ENCODE results near the gene OSBPL2. TPM values are rescaled to one million over a fixed set of nuclear protein-coding genes. Genes with fewer than 3 reads are reported as not detected.

Gene OSBPL2
- total RNA-seq, 2 donors from 2014 or later, result 46.7 to 50.3 TPM

GRCh38 chr20:62205618-62206387, 32.5 kb upstream of the OSBPL2 start:
- H3K4me3 ChIP-seq (ENCODE audit: low read length), result no peak overlapping the region
- 91 to 94% methylated on average over 31 to 38 of the region's 38 CpGs for WGBS, 2 experiments (ENCODE audit: insufficient coverage in 1 of 2, insufficient read length in 1 of 2)
- H3K36me3 ChIP-seq (ENCODE audit: control insufficient read depth, insufficient read depth, low read length), result peaks cover 6% of the 10 kb centered on the region
- no peak for DNase-seq
- no peaks in the 10 kb centered on the region for H3K27me3 Mint-ChIP-seq (ENCODE audit: insufficient read depth)
- TF ChIP-seq CTCF (conservative IDR thresholded peaks at IDR 0.05), result no peak
- H3K4me3 Mint-ChIP-seq, result no peak overlapping the region
- H3K36me3 Mint-ChIP-seq (ENCODE audit: low read depth), result peaks cover 25% of the 10 kb centered on the region
- H3K27ac ChIP-seq (ENCODE audit: low read depth, low read length), result no peak overlapping the region
- no peaks in the 10 kb centered on the region for H3K9me3 ChIP-seq (ENCODE audit: control insufficient read depth, low read length)
- no peaks in the 10 kb centered on the region for H3K9me3 Mint-ChIP-seq
- H3K4me1 ChIP-seq (ENCODE audit: control insufficient read depth, insufficient read depth, low read length), result no peaks in the 10 kb centered on the region
- no peak overlapping the region for H3K9ac ChIP-seq (ENCODE audit: extremely low read depth, low read length, poor library complexity, severe bottlenecking)
- H3K4me1 Mint-ChIP-seq, result no peaks in the 10 kb centered on the region
- H3K27ac Mint-ChIP-seq, result no peak overlapping the region
- no peaks in the 10 kb centered on the region for H3K27me3 ChIP-seq (ENCODE audit: control insufficient read depth, insufficient read depth, low read length, poor library complexity, severe bottlenecking)

DNA sequence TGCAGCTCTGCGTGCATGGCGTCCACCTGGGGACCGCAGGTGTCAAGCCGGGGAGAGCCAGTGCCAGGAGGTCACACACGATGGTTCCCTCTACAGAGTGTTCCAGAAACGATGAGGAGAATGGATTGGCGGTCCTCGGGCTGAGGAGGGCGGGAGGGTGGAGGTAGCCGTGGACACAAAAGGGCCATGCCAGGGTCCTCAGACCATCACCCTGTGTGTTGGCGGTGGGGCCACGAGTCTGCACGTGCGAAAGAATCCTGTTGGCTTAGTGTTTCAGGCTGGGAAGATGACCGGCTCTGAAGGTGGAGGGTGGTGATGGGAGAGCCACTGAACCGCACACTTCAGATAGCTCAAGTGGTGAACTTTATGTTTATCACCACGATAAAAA, 31.9 kb upstream of the OSBPL2 start:
- H3K36me3 ChIP-seq (ENCODE audit: control insufficient read depth, insufficient read depth, low read length), result peaks cover 3% of the 10 kb centered on the region
- Mint-ChIP-seq H3K4me1 (no peaks in the 10 kb centered on the region), H3K9me3 (no peaks in the 10 kb centered on the region), H3K27ac (no peak overlapping the region), H3K4me3 (no peak overlapping the region), H3K36me3 (ENCODE audit: low read depth) (peaks cover 20% of the 10 kb centered on the region), H3K27me3 (ENCODE audit: insufficient read depth) (no peaks in the 10 kb centered on the region)
- no peaks in the 10 kb centered on the region for H3K9me3 ChIP-seq (ENCODE audit: control insufficient read depth, low read length)
- H3K27ac ChIP-seq (ENCODE audit: low read depth, low read length), result no peak overlapping the region
- WGBS, 2 experiments (ENCODE audit: insufficient coverage in 1 of 2, insufficient read length in 1 of 2), result 90% methylated on average over 14 to 17 of the region's 17 CpGs
- TF ChIP-seq CTCF (conservative IDR thresholded peaks at IDR 0.05), result no peak
- H3K4me3 ChIP-seq (ENCODE audit: low read length), result no peak overlapping the region
- H3K27me3 ChIP-seq (ENCODE audit: control insufficient read depth, insufficient read depth, low read length, poor library complexity, severe bottlenecking), result no peaks in the 10 kb centered on the region
- H3K4me1 ChIP-seq (ENCODE audit: control insufficient read depth, insufficient read depth, low read length), result no peaks in the 10 kb centered on the region
- DNase-seq, result no peak
- H3K9ac ChIP-seq (ENCODE audit: extremely low read depth, low read length, poor library complexity, severe bottlenecking), result no peak overlapping the region

DNA sequence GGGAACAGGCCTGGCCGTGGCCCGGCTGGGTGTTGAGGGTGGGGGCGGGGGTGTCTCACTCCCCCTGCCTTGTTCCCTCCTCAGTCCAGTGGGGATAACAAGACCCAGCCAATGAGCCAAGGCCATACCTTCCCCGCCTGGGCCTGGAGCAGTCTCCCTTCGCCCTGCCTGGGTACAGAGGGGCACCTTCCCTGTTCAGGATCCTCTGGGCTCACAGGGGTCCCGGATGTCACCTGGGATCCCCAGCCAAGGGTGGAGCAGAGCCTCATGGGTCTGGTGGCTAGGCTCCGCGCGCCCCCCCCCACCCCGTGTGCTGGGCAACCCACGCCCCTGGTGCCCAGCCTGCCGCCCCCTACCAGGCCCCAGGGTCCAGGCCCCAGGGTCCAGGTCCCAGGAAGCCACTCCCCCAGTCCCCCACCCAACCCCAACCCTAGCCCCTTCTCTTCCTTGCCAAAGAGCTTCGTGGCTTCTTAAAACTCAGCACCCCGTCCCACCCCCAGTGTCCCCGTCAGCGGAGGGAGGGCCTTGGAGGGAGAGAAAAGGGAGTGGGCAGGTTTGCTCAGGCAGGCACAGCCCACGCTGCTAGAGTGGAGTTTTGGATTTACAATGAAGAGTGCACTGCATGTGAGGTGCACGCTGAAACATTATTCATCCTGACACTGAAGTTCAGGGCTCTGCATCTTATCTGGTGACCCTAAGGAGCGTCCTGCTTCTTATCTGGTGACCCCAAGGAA, 30.1 kb upstream of the OSBPL2 start:
- no peak overlapping the region for H3K27ac ChIP-seq (ENCODE audit: low read depth, low read length)

More for the DNA sequence above, 30.1 kb upstream of the OSBPL2 start:
- Histone ChIP-seq H3K4me3 (ENCODE audit: low read length) (no peak overlapping the region), H3K9ac (ENCODE audit: extremely low read depth, low read length, poor library complexity, severe bottlenecking) (no peak overlapping the region), H3K27me3 (ENCODE audit: control insufficient read depth, insufficient read depth, low read length, poor library complexity, severe bottlenecking) (no peaks in the 10 kb centered on the region), H3K9me3 (ENCODE audit: control insufficient read depth, low read length) (no peaks in the 10 kb centered on the region), H3K36me3 (ENCODE audit: control insufficient read depth, insufficient read depth, low read length) (no peaks in the 10 kb centered on the region), H3K4me1 (ENCODE audit: control insufficient read depth, insufficient read depth, low read length) (no peaks in the 10 kb centered on the region)
- H3K4me3 Mint-ChIP-seq, result no peak overlapping the region
- TF ChIP-seq CTCF (conservative IDR thresholded peaks at IDR 0.05), result no peak
- DNase-seq, result no peak
- H3K27ac Mint-ChIP-seq, result no peak overlapping the region
- no peaks in the 10 kb centered on the region for H3K9me3 Mint-ChIP-seq
- 89 to 92% methylated on average over 4 to 17 of the region's 19 CpGs for WGBS, 2 experiments (ENCODE audit: insufficient coverage in 1 of 2, insufficient read length in 1 of 2)
- H3K4me1 Mint-ChIP-seq, result no peaks in the 10 kb centered on the region
- no peaks in the 10 kb centered on the region for H3K27me3 Mint-ChIP-seq (ENCODE audit: insufficient read depth)
- H3K36me3 Mint-ChIP-seq (ENCODE audit: low read depth), result peaks cover 3% of the 10 kb centered on the region
